GM18507 (cell line): ENCODE data around the gene R3HDML.
"Not testable (repeated sequence)": the region's sequence is repeated elsewhere in the genome, so short reads cannot be mapped to it uniquely, and the experiment has no call there.

Experiments used
- DNase-seq: peaks from one replicate; pipeline ENCODE4 v3.0.0; 2011; ENCODE audit warnings: low read depth; ENCODE audit not compliant: insufficient read length; ENCODE audit errors: extremely low spot score
- FAIRE-seq: peaks from 2 replicates; lab custom pipeline; 2011; peaks lifted over from hg19 to GRCh38; lab: Jason Lieb, UNC

Gene R3HDML

DNA sequence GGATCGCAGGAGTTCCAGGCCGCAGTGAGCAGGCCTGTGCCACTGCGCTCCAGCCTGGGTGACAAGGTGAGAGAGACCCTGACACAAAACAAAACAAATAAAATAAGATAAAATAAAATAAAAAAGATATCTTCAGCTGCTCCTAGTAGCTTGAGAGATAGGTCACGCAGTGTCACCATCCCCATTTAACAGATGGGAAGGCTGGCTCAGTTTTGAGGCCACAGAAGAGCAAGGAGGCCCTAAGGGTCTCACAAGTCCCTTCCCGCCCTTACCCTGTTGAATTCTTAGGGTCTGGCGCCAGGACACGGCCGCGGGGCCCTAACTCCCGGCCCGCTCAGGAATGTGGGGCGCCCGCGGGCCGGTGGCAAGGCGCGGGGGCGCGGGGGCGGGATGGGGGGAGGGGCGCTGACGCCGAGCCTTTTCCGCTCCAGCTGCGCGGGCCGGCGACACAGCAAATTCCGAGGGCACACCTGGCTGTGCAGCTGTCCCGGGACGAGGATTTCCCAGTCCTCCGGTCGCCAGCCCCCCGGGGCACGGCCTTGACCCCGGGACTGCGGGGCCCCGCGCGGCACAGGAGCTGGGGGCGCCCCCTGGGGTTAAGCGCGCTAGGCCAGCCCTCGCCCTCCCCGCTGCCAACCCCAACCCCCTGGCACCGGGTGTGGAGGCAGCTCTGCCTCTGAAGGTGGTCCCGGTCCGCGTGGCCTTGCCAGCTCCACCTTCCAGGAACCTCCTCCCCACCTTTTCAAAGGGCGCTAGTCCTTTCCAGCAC, 10.3 kb upstream of the R3HDML start:
- DNase-seq (no peak), FAIRE-seq (no peak)

GRCh38 chr20:44327748-44328147, 9.1 kb upstream of the R3HDML start:
- FAIRE-seq, DNase-seq: not testable (repeated sequence)

DNA sequence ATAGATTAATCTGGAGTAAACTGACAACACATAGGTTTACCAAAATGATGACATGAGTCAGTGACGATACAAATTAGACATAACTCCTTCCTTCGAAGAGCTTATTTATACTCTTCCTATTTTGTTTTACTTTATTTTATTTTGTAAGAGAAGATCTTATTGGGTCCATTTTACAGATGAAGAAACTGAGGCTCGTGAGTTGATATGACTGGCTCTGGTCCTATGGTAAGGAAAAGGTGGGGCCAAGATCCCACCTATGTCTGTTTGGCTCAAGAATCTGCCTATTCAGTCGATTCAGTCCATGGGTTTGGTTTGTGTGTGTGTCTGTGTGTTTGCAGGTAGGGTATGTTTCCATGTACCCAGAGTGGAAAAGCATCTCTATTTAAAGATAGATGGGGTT, 8.4 kb upstream of the R3HDML start:
- FAIRE-seq: no peak
- no peak for DNase-seq

DNA sequence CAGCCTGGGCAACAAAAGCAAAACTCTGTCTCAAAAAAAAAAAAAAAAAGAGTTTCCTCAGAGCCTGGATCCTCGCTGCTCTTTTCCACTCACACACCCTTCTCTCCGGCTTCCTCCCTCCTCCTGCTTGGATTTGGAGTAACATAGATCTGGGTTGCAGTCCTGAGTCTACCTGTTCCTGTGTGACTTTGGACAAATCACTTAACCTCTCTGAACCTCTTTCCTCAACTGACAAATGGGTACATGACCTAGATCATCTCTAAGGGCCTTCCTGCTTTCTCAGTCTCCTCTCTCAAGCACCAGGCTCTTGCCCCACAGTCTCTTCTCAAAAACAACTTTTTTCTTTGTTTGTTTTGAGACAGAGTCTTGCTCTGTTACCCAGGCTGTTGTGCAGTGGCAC, 5.6 kb upstream of the R3HDML start:
- FAIRE-seq: no peak
- DNase-seq: no peak

DNA sequence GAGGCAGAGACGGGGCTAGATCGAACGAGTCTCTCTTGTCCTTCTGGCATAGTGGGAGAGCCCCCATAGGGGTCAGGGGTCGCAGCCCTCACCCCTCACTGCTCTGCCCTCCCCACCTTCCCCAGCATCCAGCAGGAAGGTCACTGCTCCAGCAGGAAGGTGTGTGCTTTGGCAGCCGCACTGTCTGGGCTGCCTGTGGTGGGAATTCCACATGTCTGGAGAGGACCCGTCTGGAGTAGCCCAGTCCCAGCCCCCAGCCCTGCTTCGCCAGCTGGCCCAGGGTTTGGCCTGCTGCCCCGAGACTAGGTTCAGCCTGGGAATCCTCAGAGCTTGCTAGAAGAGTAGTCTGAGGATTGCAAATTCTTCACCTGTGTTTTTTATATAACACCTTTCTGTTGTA, 2.5 kb upstream of the R3HDML start:
- FAIRE-seq (no peak), DNase-seq (no peak)

DNA sequence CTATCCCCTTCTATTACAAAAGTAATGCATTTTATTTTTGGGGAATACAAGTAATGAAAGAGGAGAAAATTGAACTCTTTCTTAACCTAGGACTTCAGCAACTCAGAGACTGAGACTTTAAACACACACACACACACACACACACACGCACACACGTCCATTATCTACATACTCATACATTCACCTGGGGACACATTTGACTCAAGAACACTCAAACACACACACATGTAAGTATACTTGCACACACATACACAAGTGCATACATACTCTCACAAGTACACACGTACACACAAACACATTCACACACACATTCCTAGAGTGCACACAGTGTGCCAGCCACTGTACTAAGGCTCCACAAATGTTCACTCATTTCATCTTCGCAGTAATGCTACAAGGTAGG, 2.1 kb upstream of the R3HDML start:
- no peak for DNase-seq
- FAIRE-seq: no peak

DNA sequence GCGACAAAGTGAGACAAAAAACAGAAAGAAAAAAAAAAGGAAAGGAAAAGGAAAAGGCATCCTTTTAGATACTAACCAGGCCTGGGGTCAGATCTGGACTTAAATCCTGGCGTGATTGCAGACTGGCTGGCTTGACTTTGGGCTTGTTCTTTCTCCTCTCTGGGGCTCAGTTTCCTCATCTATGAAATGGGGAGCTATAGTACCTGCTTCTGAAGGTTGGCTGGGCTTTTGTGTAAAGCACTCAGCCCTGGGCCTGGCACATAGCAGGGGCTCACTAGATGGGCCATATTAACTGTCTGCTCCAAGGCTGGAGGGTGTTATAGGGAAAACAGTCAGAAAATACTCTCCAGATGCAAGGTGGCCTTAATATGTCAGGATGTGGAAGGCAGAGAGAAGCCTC, 1.2 kb upstream of the R3HDML start:
- no peak for FAIRE-seq

DNA sequence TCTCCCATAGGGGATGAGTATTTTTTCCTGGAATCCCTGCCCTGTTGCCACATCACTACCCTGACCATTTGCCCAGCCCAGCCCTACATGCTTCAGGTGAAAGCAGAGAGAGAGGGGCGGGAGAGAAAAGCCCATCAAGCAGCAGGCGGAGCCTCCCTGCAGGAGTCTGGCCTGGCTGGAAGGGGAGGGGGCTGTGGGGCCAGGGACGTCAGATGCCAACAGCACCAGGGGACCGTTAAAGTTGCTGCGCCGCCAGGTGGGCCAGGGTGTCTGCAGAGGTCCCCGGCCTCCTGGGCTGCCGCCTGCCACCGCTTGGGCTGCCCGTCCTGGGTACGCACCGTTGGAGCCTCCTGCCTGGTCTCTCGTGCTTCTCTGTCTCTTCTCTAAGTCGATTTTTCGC, 757 bp upstream of the R3HDML start:
- DNase-seq (no peak), FAIRE-seq (no peak)

More for the DNA sequence above, 1.2 kb upstream of the R3HDML start:
- DNase-seq: no peak

DNA sequence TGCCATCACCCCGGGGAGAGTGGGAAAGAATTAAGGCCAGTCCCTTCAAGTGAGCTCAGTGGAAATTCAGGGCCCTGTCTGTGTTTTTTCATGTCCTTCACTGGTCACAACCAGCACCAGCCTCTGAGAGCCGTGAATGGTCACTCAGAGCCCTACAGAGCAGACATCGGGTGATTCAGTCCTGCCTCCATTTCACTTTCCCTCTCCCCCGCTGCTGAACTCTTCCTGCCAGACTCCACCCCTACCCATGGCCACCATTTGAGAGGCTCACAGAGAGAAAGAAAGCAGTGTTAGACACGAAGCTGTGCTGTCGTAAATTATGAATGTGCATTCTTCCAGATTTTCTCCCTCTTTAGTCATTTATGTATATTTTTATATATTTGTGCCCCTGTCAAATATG, 5.4 kb downstream of the R3HDML start:
- FAIRE-seq (no peak), DNase-seq (no peak)

- no peak for FAIRE-seq
These were observed 6.4 kb downstream of the R3HDML start for GRCh38 chr20:44343162-44343675.

DNA sequence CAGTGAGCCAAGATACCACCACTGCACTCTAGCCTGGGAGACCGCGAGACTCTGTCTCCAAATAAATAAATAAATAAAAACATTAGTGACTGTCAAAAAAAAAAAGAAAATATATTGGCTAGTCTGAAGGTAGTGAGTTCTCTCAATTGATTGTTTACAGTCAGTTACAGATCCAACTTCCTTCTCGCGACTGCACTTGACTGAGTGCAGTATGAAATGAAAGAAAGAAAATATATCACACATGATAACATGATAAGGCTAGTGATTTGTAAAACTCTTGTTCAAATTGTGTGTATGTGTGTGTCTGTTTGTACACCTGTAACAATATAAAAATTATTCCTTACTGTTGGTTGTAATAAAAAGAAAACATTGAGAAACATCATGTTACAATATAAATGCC, 7.9 kb downstream of the R3HDML start:
- DNase-seq (no peak), FAIRE-seq (no peak)

More at GRCh38 chr20:44343162-44343675, 6.4 kb downstream of the R3HDML start:
- no peak for DNase-seq

DNA sequence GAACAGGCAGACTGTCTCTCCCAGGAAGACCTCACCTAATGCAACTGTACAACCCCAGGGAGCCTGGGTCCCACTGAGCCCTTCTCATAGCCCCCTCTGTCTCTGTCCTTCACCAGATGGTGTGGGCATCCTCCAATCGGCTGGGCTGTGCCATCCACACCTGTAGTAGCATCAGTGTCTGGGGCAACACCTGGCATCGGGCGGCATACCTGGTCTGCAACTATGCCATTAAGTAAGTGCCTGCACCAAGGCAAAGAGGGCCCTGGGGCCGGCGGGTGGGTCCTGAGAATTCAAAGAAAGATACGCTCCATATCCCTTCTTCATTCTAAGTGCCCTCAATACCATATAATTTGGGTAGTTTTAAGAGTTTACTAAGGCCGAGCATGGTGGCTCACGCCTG, 8.3 kb downstream of the R3HDML start:
- FAIRE-seq (no peak), DNase-seq (no peak)

GRCh38 chr20:44345941-44346340, 9.1 kb downstream of the R3HDML start:
- not testable (repeated sequence) for DNase-seq, FAIRE-seq

DNA sequence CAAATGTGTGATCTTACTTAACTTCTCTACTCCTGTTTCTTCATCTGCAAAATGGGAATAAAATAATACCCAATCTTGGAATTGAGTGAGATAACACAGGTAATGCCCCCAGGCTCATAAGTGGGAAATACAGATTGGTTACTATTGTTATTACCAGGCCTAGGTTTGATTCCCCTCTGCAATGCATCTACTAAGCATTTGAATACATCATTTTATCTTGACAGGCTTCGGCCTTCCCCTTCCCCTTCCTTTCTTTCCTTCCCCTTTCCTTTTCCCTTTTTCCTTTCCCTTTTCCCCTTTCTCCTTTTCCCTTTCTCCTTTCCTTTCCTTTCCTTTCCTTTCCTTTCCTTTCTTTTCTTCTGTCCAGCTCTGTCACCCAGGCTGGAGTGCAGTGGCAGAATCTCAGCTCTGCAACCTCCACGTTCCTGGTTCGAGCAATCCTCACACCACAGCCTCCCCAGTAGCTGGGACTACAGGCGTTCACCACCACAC, 11.4 kb downstream of the R3HDML start:
- no peak for DNase-seq

GRCh38 chr20:44349349-44349748, 12.5 kb downstream of the R3HDML start:
- FAIRE-seq (no peak), DNase-seq (no peak)

More for the DNA sequence above, 11.4 kb downstream of the R3HDML start:
- FAIRE-seq: no peak

DNA sequence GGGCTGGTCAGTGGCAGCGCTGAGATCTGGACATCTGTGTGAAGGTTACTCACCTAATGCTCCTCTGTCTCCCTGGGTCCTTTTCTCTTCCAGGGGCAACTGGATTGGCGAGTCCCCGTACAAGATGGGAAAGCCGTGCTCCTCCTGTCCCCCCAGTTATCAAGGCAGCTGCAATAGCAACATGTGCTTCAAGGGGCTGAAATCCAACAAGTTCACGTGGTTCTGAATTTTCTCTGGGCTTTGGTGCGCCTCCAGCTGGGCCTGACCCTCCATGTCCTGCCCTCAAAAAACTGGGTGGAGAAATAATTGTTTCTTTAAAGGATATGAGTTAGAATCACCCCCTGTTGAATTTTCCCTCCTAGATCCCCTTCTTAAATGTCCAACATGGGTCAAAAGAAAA, 13.7 kb downstream of the R3HDML start:
- no peak for FAIRE-seq
- no peak for DNase-seq

GRCh38 chr20:44354979-44355497, 18.2 kb downstream of the R3HDML start:
- DNase-seq (no peak), FAIRE-seq (no peak)

- FAIRE-seq: no peak
- DNase-seq: no peak
These were observed 18.9 kb downstream of the R3HDML start, which contains the start of gene HNF4A for GRCh38 chr20:44355498-44356352. TSS of gene HNF4A (plus strand) at chr20:44355699. CDS start at chr20:44355805, 106 bp downstream.

DNA sequence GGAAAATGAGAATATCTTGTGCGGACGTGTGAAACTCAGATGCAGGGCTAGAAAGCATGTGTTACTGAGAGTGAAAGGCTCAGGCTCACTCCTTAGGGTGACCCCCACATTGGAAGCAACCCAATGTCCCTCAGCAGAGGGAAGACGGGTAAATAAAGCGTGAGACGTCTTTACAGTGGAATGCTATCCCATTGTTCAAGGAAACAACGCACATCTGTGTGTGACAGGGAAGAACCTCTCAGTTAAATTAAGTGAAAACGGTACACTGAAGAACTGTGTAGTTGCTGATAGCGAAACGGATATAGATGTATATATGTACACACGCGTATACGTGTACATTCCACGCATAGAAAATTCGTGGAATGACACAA, 19.5 kb downstream of the R3HDML start:
- FAIRE-seq: no peak
- DNase-seq: no peak

- DNase-seq (no peak), FAIRE-seq (no peak)
These were observed 20.2 kb downstream of the R3HDML start for GRCh38 chr20:44357020-44357419.
